Transverse colon (tissue), 3 donors: ENCODE measurements around the gene STRA6.

ENCODE experiments used
- EP300 ChIP-seq: sonication (generic); formaldehyde crosslinking; IDR thresholded peaks from one replicate; pipeline ENCODE4 v1.6.1; 2017; ENCODE audit warnings: antibody characterized with exemption, low read depth
- POLR2A ChIP-seq: fragments of 450-650 bp; IDR thresholded peaks from one replicate; pipeline ENCODE4 v1.6.1; 2016; ENCODE audit warnings: antibody characterized with exemption, mild to moderate bottlenecking, moderate library complexity
- TF ChIP-seq, protein P1 (sequence below), 5 experiments: fragments of 200-600 bp in 3 of 5; fragments of 450-650 bp in 2 of 5; sonication (generic) in 3 of 5; IDR thresholded peaks; 1 replicate in 2 of 5; 2 replicates in 3 of 5; pipeline ENCODE4 v1.5.1; 2016 to 2017; ENCODE audit warnings: antibody characterized with exemption in 5 of 5, inconsistent platforms in 3 of 5, mild to moderate bottlenecking in 2 of 5, moderate library complexity in 1 of 5

- TF ChIP-seq, protein P1, sequence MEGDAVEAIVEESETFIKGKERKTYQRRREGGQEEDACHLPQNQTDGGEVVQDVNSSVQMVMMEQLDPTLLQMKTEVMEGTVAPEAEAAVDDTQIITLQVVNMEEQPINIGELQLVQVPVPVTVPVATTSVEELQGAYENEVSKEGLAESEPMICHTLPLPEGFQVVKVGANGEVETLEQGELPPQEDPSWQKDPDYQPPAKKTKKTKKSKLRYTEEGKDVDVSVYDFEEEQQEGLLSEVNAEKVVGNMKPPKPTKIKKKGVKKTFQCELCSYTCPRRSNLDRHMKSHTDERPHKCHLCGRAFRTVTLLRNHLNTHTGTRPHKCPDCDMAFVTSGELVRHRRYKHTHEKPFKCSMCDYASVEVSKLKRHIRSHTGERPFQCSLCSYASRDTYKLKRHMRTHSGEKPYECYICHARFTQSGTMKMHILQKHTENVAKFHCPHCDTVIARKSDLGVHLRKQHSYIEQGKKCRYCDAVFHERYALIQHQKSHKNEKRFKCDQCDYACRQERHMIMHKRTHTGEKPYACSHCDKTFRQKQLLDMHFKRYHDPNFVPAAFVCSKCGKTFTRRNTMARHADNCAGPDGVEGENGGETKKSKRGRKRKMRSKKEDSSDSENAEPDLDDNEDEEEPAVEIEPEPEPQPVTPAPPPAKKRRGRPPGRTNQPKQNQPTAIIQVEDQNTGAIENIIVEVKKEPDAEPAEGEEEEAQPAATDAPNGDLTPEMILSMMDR (IDR thresholded peaks at IDR 0.05), result no peak
- no peak for TF ChIP-seq POLR2A
- no peak for TF ChIP-seq EP300
Measured at GRCh38 chr15:74226761-74227540, 24.4 kb upstream of the STRA6 start.
